Measurements from ENCODE around the gene ZNF564. TPM values are rescaled to one million over a fixed set of nuclear protein-coding genes. Genes with fewer than 3 reads are reported as not detected.

ZNF564 gene
- total and polyA plus RNA-seq, 9 donors = 7.2 to 23.2 (median 15.2) TPM

- intact Hi-C loops (cut with DNase I) = no loop called here
- H3K4me3 ChIP-seq = no peak overlapping the region
- no peaks in the 10 kb centered on the region for H3K27me3 ChIP-seq
- 94 to 98% (median 95%) methylated on average over 8 of the region's 8 CpGs for whole genome bisulfite sequencing, 3 donors
- no peak for DNase-seq
- H3K9me3 ChIP-seq = peaks cover 13 to 76% of the 10 kb centered on the region in 2 donors
- H3K36me3 ChIP-seq = peaks cover 8% of the 10 kb centered on the region
- H3K27ac ChIP-seq = no peak overlapping the region
- TF ChIP-seq POLR2A (IDR thresholded peaks at IDR 0.05) (no peak), EP300 (IDR thresholded peaks at IDR 0.05) (no peak)
- H3K4me1 ChIP-seq (ENCODE audit: insufficient read depth) = no peaks in the 10 kb centered on the region
These were observed 24.0 kb downstream of the ZNF564 start for GRCh38 chr19:12527034-12527836.

GRCh38 chr19:12526542-12526941 is 24.7 kb downstream of the ZNF564 start:
- Histone ChIP-seq H3K36me3 (peaks cover 8% of the 10 kb centered on the region), H3K9me3 (peaks cover 10 to 76% of the 10 kb centered on the region in 2 donors), H3K4me3 (no peak overlapping the region), H3K27me3 (no peaks in the 10 kb centered on the region), H3K4me1 (ENCODE audit: insufficient read depth) (no peaks in the 10 kb centered on the region), H3K27ac (no peak overlapping the region)
- DNase-seq = no peak
- TF ChIP-seq POLR2A (IDR thresholded peaks at IDR 0.05) (no peak), CTCF (IDR thresholded peaks at IDR 0.05) (no peak), EP300 (IDR thresholded peaks at IDR 0.05) (no peak)
- intact Hi-C loops (cut with DNase I) = no loop called here
- 95 to 96% (median 95%) methylated on average over 4 of the region's 4 CpGs for WGBS, 3 donors

GRCh38 chr19:12521996-12522395 is 29.3 kb downstream of the ZNF564 start:
- H3K4me1 ChIP-seq (ENCODE audit: insufficient read depth) = no peaks in the 10 kb centered on the region
- no peaks in the 10 kb centered on the region for H3K27me3 ChIP-seq
- intact Hi-C loops (cut with DNase I) = no loop called here
- no peak overlapping the region for H3K27ac ChIP-seq
- DNase-seq = no peak
- no peak for TF ChIP-seq CTCF (IDR thresholded peaks at IDR 0.05)
- no peak for TF ChIP-seq EP300 (IDR thresholded peaks at IDR 0.05)
- TF ChIP-seq POLR2A (IDR thresholded peaks at IDR 0.05) = no peak
- peaks cover 5 to 38% of the 10 kb centered on the region in 2 donors for H3K9me3 ChIP-seq
- WGBS, 3 donors = 56 to 66% (median 58%) methylated on average over 6 of the region's 6 CpGs
- peaks cover 8% of the 10 kb centered on the region for H3K36me3 ChIP-seq
- no peak overlapping the region for H3K4me3 ChIP-seq

GRCh38 chr19:12513531-12514061 is 37.7 kb downstream of the ZNF564 start:
- TF ChIP-seq CTCF (IDR thresholded peaks at IDR 0.05) (no peak), EP300 (IDR thresholded peaks at IDR 0.05) (no peak), POLR2A (IDR thresholded peaks at IDR 0.05) (no peak)
- WGBS, 3 donors = 5 to 11% (median 9%) methylated on average over 29 to 35 of the region's 35 CpGs
- peak in 4 of 5 donors; percentile 10 to 72 (median 30) for DNase-seq
- Histone ChIP-seq H3K36me3 (no peaks in the 10 kb centered on the region), H3K4me1 (ENCODE audit: insufficient read depth) (no peaks in the 10 kb centered on the region), H3K9me3 (no peaks in the 10 kb centered on the region), H3K27me3 (no peaks in the 10 kb centered on the region), H3K4me3 (no peak overlapping the region), H3K27ac (no peak overlapping the region)
- intact Hi-C loops (cut with DNase I) = no loop called here

GRCh38 chr19:12497032-12497431 is 54.2 kb downstream of the ZNF564 start:
- H3K27ac ChIP-seq = no peak overlapping the region
- H3K27me3 ChIP-seq = no peaks in the 10 kb centered on the region
- no peak for DNase-seq
- peaks cover 1% of the 10 kb centered on the region for H3K4me1 ChIP-seq (ENCODE audit: insufficient read depth)
- no peaks in the 10 kb centered on the region for H3K9me3 ChIP-seq
- WGBS, 3 donors = 67 to 80% (median 68%) methylated on average over 4 of the region's 4 CpGs
- H3K36me3 ChIP-seq = no peaks in the 10 kb centered on the region
- intact Hi-C loops (cut with DNase I) = no loop called here
- H3K4me3 ChIP-seq = no peak overlapping the region
- no peak for TF ChIP-seq CTCF (IDR thresholded peaks at IDR 0.05)
- TF ChIP-seq EP300 (IDR thresholded peaks at IDR 0.05) = no peak
- no peak for TF ChIP-seq POLR2A (IDR thresholded peaks at IDR 0.05)

Measured in ovary (tissue), 9 donors.